GM12878 (cell line): Measurements from ENCODE around the gene ZNF212. TPM values are rescaled to one million over a fixed set of nuclear protein-coding genes. Genes with fewer than 3 reads are reported as not detected.

Experiments
- ATAC-seq: fragments of 200-7000 bp; cut with Tn5 transposase; 3 replicates; pipeline ENCODE4 v1.9.1; 2020; ENCODE audit warnings: mild to moderate bottlenecking, moderate library complexity
- BruUV-seq: library from RNA; stranded (reverse); fragments of 400-500 nt; replicated peaks from 2 replicates; lab custom pipeline; 2021; lab: Mats Ljungman, UMichigan
- CTCF ChIA-PET: fragments of 300-600 bp; sonication (Branson Sonifier 250); formaldehyde crosslinking; extraction: SDS; loops from one replicate; lab custom pipeline; 2021; ENCODE audit warnings: inconsistent platforms; lab: Yijun Ruan, JAX
- POLR2A ChIA-PET: fragments of 350-600 bp; formaldehyde crosslinking; extraction: SDS; loops from one replicate; lab custom pipeline; 2021; ENCODE audit warnings: inconsistent platforms; lab: Charles Lee
- RAD21 ChIA-PET: fragments of 300-600 bp; sonication (Branson Sonifier 250); formaldehyde crosslinking; loops from one replicate; lab custom pipeline; 2023; ENCODE audit warnings: antibody characterized with exemption; ENCODE audit not compliant: unreplicated experiment; lab: Charles Lee
- SMC1A ChIA-PET: fragments of 300-600 bp; sonication (Branson Sonifier 250); formaldehyde crosslinking; loops from one replicate; lab custom pipeline; 2023; ENCODE audit not compliant: unreplicated experiment, uncharacterized antibody; lab: Charles Lee
- DNase-seq: peaks from one replicate; pipeline ENCODE4 v3.0.0-alpha.2; 2011; ENCODE audit warnings: low read depth, low spot score
- FAIRE-seq: peaks from 3 replicates; lab custom pipeline; 2011; peaks lifted over from hg19 to GRCh38; lab: Jason Lieb, UNC
- H2AFZ ChIP-seq: 2 replicates; pipeline ENCODE4 v1.6.0; 2011; ENCODE audit warnings: low read depth, low read length, control low read depth; ENCODE audit not compliant: control insufficient read depth
- H3K27ac ChIP-seq: 2 replicates; pipeline ENCODE4 v1.5.1; 2011; ENCODE audit warnings: control low read depth; ENCODE audit not compliant: control insufficient read depth, insufficient read depth
- H3K27me3 ChIP-seq, 2 experiments: replicated peaks in 1 of 2; 2 replicates each; pipeline versions ENCODE4 v1.6.0 to v1.6.1; 2011; ENCODE audit warnings: low read length in 1 of 2; ENCODE audit not compliant: control insufficient read depth in 2 of 2, insufficient read depth in 2 of 2
- H3K36me3 ChIP-seq, 2 experiments: 2 replicates each; pipeline ENCODE4 v1.5.1; 2011; ENCODE audit warnings: low read length in 1 of 2; ENCODE audit not compliant: control insufficient read depth in 2 of 2, insufficient read depth in 2 of 2
- H3K4me1 ChIP-seq: 2 replicates; pipeline ENCODE4 v1.6.1; 2011; ENCODE audit warnings: mild to moderate bottlenecking, low read length, moderate library complexity, mixed read lengths; ENCODE audit not compliant: control insufficient read depth, insufficient read depth
- H3K4me2 ChIP-seq: 2 replicates; pipeline ENCODE4 v1.6.0; 2011; ENCODE audit warnings: control low read depth; ENCODE audit not compliant: control insufficient read depth, insufficient read depth
- H3K4me3 ChIP-seq: fragments of 200-600 bp; sonication (generic); 2 replicates; pipeline ENCODE4 v1.5.1; 2016
- H3K79me2 ChIP-seq: 2 replicates; pipeline ENCODE4 v1.6.0; 2011; ENCODE audit warnings: low read length; ENCODE audit not compliant: control insufficient read depth, insufficient read depth
- H3K9ac ChIP-seq: 2 replicates; pipeline ENCODE4 v1.8.0; 2011; ENCODE audit warnings: low read length, control low read depth, mixed read lengths; ENCODE audit not compliant: control insufficient read depth, insufficient read depth
- H3K9me3 ChIP-seq: replicated peaks from 3 replicates; pipeline ENCODE4 v1.5.1; 2011; ENCODE audit warnings: mild to moderate bottlenecking, low read length; ENCODE audit not compliant: control insufficient read depth, insufficient read depth
- H4K20me1 ChIP-seq: 2 replicates; pipeline ENCODE4 v1.6.0; 2011; ENCODE audit not compliant: control insufficient read depth, insufficient read depth
- BACH1 ChIP-seq: fragments of 450-650 bp; IDR thresholded peaks from 2 replicates; pipeline ENCODE4 v1.6.1; 2017; ENCODE audit warnings: mild to moderate bottlenecking, borderline replicate concordance
- EED ChIP-seq: sonication (generic); IDR thresholded peaks from 2 replicates; pipeline ENCODE4 v1.6.1; 2016; ENCODE audit warnings: antibody characterized with exemption, low read depth
- IKZF1 ChIP-seq: fragments of 450-650 bp; conservative IDR thresholded peaks from 2 replicates; pipeline ENCODE4 v1.6.1; 2017; ENCODE audit warnings: antibody characterized with exemption, mild to moderate bottlenecking
- IKZF2 ChIP-seq, 2 experiments: fragments of 450-650 bp; IDR thresholded peaks; 2 replicates each; pipeline ENCODE4 v1.6.1; 2017; ENCODE audit warnings: mild to moderate bottlenecking in 2 of 2, moderate library complexity in 2 of 2
- NBN ChIP-seq: fragments of 450-650 bp; IDR thresholded peaks from 2 replicates; pipeline ENCODE4 v1.6.1; 2016
- NR2C2 ChIP-seq: IDR thresholded peaks from 2 replicates; pipeline ENCODE4 v1.6.1; 2011; ENCODE audit warnings: borderline replicate concordance, low read depth; ENCODE audit not compliant: control insufficient read depth, insufficient read length
- POU2F2 ChIP-seq: IDR thresholded peaks from 3 replicates; pipeline ENCODE4 v1.6.1; 2011; ENCODE audit warnings: low read depth, mild to moderate bottlenecking, low read length, borderline replicate concordance
- RAD51 ChIP-seq: fragments of 450-650 bp; IDR thresholded peaks from 2 replicates; pipeline ENCODE4 v1.6.1; 2016; ENCODE audit warnings: moderate library complexity, mild to moderate bottlenecking, inconsistent platforms
- RFX5 ChIP-seq: IDR thresholded peaks from 2 replicates; pipeline ENCODE4 v1.6.1; 2011; ENCODE audit warnings: low read depth, low read length, improper control_type of control experiment
- SIX5 ChIP-seq: IDR thresholded peaks from 2 replicates; pipeline ENCODE4 v1.6.1; 2011; ENCODE audit warnings: mild to moderate bottlenecking, low read depth, low read length, moderate library complexity; ENCODE audit not compliant: severe bottlenecking
- SMAD1 ChIP-seq: fragments of 450-650 bp; IDR thresholded peaks from 2 replicates; pipeline ENCODE4 v1.6.1; 2018; ENCODE audit warnings: mild to moderate bottlenecking, low read depth; ENCODE audit not compliant: partially characterized antibody
- SREBF1 ChIP-seq: IDR thresholded peaks from 2 replicates; pipeline ENCODE4 v1.6.1; 2012; ENCODE audit warnings: mild to moderate bottlenecking, low read length
- TAF1 ChIP-seq: IDR thresholded peaks from 2 replicates; pipeline ENCODE4 v1.6.1; 2011; ENCODE audit warnings: mild to moderate bottlenecking, low read depth, low read length, borderline replicate concordance
- ZNF274 ChIP-seq: IDR thresholded peaks from one replicate; pipeline ENCODE4 v1.8.0; 2011; ENCODE audit not compliant: insufficient read length, insufficient read depth
- WGBS: methylation state at CpG from one replicate; pipeline ENCODE4 v1.1.6; 2016; ENCODE audit warnings: low lambda C conversion rate; ENCODE audit not compliant: insufficient replicate concordance, insufficient coverage; ENCODE audit errors: missing lambda C conversion rate; 5-methylcytosine and 5-hydroxymethylcytosine counted together
- in situ Hi-C: fragments of 300-500 bp; cut with MboI; formaldehyde crosslinking; loops from 9 replicates; pipeline ENCODE4 v1.14.3; 2018; ENCODE audit warnings: mixed read lengths
- intact Hi-C: fragments of 100-400 bp; cut with micrococcal nuclease; formaldehyde crosslinking; loops from one replicate; pipeline ENCODE4 v1.14.2; 2022; ENCODE audit not compliant: unreplicated experiment
- polyA plus RNA-seq, 11 experiments: library from polyadenylated mRNA; depleted of rRNA in 4 of 11; unstranded in 6 of 11; stranded (reverse) in 5 of 11; fragments of >200 nt; fragmentation: Nextera tagmentation in 4 of 11; fragmentation: Illumina TruSeq in 1 of 11; extraction: Ambion mirVana in 4 of 11; extraction: Trizol in 1 of 11; gene quantifications; 1 replicate in 1 of 11; 2 replicates in 10 of 11; pipeline versions ENCODE4 v1.2.1 to v1.2.3, GENCODE V29; 2011 to 2016; ENCODE audit warnings: inconsistent platforms in 2 of 11, missing spikeins in 2 of 11, low read depth in 1 of 11
- total RNA-seq, 4 experiments: library from RNA; depleted of rRNA in 3 of 4; stranded (reverse); fragments of >200 nt in 3 of 4; fragmentation: Illumina TruSeq in 1 of 4; extraction: Trizol in 1 of 4; gene quantifications; 2 replicates each; pipeline versions ENCODE4 v1.2.1 to v1.2.3, GENCODE V29; 2013 to 2021
- TF ChIP-seq, protein P1 (sequence below): IDR thresholded peaks from 2 replicates; pipeline ENCODE4 v1.6.1; 2012; ENCODE audit warnings: low read depth, low read length, improper control_type of control experiment

The ZNF212 gene
- total and polyA plus RNA-seq, 10 of the 15 experiments (the other 5 are each of a cell fraction or from before 2014, with no cell fraction given): 1.2 to 11.6 (median 5.4) TPM

DNA sequence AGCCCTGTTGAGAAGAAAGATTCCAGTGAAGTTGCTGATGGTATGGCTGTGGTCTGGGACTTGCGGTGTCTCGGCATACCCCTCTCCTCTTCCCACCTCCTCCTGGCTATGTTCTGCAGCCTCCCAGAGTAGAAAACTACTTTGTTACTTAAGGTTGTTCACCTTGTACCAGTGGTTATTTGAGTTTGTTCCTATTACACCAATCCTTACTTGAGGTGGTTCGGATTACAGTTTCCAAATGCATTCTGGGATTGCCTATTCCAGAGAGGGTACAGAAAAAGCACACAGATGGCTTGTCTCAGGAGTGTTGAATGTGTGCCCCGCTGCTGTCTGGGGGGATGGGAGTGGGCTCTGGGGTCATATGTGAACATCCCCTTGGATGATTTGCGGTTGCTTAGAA lies 15.7 kb downstream of the ZNF212 start:
- no peaks in the 10 kb centered on the region for H4K20me1 ChIP-seq
- DNase-seq: no peak
- in situ Hi-C loops: no loop called here
- TF ChIP-seq EED (no peak), SIX5 (no peak), BACH1 (no peak), TAF1 (no peak), NR2C2 (no peak), SREBF1 (no peak), NBN (no peak), SMAD1 (no peak), RAD51 (no peak), ZNF274 (no peak), RFX5 (no peak), POU2F2 (no peak), IKZF1 (no peak), IKZF2 (IDR thresholded peaks at IDR 0.05) (no peak)
- TF ChIP-seq, protein P1, sequence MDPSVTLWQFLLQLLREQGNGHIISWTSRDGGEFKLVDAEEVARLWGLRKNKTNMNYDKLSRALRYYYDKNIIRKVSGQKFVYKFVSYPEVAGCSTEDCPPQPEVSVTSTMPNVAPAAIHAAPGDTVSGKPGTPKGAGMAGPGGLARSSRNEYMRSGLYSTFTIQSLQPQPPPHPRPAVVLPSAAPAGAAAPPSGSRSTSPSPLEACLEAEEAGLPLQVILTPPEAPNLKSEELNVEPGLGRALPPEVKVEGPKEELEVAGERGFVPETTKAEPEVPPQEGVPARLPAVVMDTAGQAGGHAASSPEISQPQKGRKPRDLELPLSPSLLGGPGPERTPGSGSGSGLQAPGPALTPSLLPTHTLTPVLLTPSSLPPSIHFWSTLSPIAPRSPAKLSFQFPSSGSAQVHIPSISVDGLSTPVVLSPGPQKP: no peak
- TF ChIP-seq, all 136 proteins: peak for 0
- Histone ChIP-seq H3K4me2 (no peak overlapping the region), H3K27me3 (no peaks in the 10 kb centered on the region), H3K9me3 (no peaks in the 10 kb centered on the region), H3K36me3 (peaks cover 12 to 16% of the 10 kb centered on the region in 2 experiments), H3K4me3 (no peak overlapping the region), H3K9ac (no peak overlapping the region), H2AFZ (no peak overlapping the region), H3K27ac (no peak overlapping the region), H3K79me2 (no peaks in the 10 kb centered on the region), H3K4me1 (no peaks in the 10 kb centered on the region)
- ChIA-PET SMC1A (no interaction called here), CTCF (no interaction called here), RAD21 (no interaction called here), POLR2A (no interaction called here)
- no peak for FAIRE-seq
- no TSS peak for BruUV-seq
- no peak for ATAC-seq
- 96% methylated on average over 5 of the region's 5 CpGs for WGBS
- intact Hi-C loops: no loop called here
